Measurements from ENCODE around the gene CPED1.
"Not testable (repeated sequence)": the region's sequence is repeated elsewhere in the genome, so short reads cannot be mapped to it uniquely, and the experiment has no call there.

Gene CPED1

DNA sequence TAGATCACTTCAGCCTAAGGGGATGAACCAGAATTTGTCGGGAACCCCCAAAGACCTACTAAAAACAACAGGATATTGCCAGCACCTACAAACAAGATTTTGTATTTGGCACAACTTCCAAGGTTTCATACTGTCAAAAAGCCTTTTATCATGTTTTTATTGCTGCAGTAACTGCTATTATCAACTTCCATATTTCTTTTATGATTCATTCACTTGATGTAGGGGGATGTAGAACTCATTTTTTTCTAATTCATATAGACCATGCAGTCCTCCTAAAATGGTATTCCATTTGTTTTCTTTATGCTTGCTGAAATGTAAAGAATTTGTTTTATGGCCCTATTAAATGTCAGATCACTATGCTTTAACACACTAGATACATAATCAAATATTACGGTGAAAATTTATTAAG is 310.3 kb downstream of the CPED1 start:
- FAIRE-seq: no peak

DNA sequence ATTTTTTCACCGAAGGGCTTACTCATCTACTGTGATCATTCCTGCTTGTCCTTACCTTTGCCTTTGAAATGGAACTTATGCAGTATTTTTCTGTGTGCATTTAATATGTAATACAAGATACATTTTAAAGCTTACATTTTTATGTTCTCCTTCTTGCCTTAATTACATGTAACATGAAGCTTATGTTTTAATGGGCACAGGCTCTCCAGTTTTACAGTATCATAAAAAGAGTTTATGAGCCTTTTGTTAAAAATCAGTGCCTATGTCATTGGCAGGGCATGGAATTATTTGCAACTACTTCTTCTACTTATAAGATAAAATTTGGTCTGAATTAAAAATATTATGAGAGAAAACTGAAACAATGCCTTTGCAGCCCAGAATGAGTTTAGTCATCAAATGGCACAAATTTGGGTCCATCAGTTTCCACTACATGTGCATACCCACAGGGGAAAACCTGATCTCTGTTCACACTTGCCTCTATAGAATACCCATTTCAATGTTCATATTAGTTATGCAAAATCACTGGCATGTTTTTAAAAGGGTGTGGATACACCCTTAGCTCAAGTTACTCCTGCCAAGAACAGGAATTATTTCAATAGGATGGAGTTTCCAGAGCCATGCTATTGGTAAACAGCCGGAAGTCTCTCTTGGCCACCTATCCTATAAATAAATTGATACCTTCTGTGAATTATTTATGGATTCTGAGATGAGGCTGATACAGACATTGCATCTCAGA is 312.3 kb downstream of the CPED1 start:
- FAIRE-seq: no peak

DNA sequence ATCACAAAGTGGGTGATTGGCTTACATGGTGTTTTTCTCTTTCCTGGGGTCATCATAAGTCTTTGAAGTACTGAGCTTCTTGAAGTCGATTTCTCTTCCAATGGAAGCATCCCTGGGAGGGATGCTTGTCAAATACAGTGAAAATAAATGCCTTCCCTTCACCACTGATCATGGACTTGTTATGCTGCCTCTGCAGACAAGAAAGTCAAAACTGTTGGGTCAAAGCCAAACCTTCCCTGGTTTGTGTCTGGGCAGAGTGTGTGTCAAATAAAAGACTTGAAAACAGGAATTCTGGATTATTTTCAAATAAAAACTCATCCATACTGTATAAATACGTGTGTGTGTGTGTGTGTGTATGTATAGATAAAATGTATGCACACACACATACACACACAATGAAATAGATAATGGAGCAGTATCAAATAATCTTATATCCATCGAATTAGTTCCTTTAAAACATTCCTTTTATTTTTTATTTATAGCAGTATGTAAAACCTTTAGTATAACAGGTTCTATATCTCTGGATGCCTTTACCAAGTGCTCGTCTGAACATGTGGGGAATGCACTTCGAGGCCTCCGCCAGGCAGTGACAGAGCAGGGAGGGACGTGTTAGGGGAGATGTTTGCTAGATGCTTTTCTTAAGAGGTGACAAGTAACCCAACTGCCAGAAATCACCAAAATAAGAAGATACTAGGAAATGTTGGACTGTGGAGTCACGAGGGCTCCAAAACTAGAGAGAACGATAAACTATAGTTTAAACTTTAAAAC is 313.1 kb downstream of the CPED1 start:
- no peak for FAIRE-seq

DNA sequence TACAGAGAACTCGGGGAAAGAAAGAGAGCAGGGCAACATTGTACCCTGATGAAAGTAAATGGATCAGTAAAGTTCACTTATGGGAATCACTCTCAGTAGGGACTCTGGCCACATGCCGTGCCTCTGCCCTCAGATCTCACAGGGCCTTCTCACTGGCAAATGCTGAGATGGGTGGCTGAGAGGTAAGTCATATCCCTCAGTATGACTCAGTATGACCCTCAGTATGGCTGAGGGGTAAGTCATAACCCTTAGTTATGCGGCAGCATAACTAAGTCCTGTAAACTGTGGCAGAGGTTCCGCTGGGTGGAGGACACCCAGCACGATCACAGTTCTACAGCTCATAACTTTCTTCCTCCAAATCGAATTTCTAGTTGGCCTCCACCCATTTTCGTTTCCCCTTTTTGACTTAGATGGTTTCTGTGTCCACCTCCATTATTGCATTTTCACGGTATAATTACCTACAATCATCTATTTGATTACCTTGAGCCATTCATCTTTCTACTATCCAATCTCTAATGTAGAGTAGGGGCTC is 313.8 kb downstream of the CPED1 start:
- FAIRE-seq: no peak

DNA sequence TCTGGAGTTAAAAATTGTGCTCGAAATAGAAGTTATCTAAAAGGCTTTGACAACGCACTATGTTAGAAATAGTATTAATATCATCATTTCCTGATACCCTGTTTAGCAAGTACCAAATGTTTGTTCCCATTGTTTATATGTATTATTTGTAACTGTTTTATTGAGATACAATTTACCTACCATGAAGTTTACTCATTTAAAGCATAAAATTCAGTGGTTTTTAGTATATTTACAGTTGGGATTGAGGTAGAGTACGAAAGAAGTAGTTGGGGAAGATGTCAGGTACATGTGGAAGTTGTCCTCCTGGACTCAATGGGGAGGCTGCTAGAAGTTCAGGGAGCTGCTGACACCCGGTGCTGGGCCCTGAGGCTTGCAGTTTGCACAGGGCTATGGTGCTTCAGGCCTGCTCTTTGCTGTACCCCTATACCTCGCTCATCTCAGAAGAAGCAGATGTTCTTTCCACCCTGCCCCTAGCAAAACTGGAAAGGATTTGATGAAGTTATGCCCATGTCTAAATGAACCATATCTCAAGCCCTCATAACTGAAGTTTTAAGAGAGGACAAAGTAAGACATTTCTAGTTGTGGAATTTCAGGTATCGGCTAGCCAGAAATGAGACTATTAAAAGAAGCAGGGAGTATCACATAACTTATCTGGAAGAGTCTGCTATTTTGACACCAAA is 315.1 kb downstream of the CPED1 start:
- FAIRE-seq: no peak

DNA sequence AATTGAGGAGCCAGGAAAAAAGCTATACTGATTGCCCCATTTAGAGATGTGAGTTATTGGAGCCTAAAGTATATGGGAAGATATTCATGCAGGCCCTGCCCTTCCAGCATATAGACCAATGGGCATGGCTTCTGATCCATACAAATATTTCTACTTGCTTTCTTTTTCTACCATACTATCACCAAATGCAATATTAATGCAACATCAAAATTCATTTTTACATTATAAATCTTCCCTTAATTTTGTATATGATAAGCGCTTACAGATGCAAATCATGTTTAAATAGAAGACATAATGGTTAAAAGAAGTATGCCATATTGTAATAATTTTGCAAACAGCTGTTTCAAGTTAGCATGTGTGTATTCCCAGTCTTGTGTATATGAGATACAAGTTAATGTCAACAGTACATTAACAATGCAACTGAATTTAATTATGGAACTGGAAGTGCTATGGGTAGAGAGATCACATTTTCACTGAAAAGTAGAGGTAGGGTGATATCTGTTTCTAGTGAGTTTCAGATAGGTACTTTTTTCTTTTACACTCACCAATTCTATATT is 315.7 kb downstream of the CPED1 start:
- FAIRE-seq: no peak

DNA sequence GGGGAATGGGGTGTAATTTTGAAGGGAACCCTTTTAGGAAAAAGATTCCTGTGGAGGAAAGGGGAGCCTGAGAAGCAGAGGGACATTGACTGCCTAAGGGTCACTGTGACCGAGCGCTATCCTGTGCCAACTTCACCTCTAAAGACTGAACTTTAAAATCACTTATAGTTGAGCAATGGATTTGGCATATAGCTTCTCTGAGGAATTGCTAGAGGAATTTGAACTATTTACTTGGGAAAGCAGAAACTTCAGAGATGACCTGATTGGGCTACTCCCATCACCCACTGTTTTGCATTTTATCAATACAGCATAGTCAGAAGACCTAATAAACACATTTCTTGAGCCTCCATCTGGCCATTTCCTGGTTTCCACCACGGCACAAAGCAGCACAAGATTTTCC is 316.6 kb downstream of the CPED1 start:
- no peak for FAIRE-seq

DNA sequence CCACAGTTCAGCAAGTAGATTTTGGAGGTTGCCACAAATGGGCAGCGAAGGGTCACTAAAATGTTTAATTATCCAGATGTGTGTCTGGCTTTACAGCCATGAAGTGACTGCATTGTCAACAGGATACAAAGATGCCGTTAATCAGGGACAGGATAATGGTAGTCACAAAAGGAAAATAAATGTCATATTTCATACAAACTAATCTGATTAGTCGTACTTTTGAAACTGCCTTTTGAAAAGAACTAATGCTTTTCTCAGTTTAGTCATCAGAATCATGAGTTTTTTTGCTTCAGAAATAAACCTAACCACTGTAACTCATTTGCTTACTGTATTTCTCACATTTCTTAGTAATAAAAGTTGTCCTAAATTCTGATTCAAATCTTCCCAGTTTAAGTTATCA is 318.1 kb downstream of the CPED1 start:
- no peak for FAIRE-seq

DNA sequence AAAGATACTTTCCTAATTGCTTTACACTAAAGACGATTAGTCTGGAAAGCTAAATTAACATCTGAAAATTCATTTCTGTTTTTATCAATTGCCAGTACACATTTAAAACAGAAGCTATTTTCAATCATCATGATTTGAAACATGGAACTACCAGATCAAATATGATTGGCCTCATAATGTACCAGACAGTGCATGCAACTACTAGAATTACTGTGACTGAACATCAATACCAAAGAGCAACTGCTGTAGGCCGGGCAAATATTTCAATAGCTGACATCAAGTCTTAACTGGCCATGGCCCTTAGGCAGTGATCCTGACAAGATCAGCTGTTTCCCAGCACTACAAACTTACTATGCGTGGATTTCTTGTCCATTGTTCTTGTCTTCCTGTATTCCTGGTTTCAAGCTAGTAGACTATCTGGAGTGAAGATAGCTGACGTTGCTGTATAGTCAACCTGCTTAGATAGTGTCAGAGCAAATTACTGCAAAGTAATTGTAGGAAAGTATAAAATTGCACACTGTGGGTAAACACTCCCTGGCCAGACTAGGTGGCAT is 318.6 kb downstream of the CPED1 start:
- FAIRE-seq: no peak

DNA sequence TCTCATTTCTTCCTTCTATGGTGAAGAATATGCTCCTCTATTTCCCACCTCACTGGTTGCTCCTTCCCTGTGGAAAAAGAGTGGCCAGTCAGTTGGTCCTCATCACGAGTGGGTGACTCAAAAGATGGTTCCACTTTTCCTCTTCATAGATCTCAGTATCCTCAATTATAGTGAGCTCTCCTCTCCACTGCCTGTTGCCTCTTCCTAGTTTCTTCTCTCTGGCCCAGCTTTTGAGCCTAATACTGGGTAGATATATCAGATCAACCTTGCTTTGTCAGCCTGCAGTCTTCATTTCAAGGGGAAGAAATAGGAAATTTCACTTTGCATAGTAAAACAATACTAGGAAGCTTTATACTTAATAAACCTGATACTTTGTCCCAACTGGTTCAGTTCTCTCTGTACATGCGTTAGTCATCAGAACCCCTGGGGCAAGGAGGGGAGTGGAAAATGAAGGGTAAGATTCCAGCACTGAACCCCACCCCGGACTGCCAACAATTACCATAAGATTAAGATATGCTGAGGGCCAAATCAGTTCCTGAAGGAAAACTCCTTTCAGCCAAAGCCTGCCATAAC is 324.8 kb downstream of the CPED1 start:
- no peak for FAIRE-seq

DNA sequence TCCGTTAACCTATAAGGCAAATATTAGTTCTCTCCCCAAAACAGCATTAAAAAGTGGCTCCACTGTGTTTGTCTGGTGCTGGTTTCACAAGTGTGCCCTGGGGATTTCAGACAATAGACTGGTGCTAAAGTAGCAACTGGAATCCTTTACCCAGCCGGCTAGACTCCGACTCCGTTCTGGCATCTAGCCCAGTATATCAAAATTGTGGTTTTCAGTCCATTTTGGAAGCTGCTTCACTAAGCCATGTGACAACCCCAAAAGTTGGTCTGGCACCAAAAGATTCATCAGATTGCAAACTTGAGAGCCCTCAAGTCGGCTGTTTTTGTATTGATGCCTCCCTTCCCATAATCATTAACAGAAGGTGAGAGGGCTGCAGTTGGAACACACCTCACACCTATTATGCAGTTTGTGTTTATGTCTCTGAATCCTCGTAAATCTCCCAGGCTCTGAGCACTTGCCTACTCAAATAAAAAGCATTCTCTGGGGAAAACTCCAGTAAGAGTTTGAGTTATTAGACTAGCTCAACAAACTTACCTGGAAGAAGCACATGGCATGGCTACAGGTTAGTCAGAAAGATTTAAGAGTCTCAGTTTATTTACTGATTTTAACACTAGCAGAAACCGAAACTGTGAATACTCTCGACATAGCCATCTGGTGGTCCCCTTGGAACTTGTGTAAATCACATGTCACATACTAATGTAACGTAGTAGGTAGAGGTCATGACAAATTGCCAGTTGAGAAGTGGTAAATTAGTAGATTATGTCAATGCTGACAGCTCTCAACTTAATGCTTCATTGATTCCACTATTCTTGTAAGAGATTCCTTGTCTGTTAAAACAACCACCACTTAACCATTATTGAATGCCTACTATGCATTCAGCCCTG is 325.5 kb downstream of the CPED1 start:
- no peak for FAIRE-seq

DNA sequence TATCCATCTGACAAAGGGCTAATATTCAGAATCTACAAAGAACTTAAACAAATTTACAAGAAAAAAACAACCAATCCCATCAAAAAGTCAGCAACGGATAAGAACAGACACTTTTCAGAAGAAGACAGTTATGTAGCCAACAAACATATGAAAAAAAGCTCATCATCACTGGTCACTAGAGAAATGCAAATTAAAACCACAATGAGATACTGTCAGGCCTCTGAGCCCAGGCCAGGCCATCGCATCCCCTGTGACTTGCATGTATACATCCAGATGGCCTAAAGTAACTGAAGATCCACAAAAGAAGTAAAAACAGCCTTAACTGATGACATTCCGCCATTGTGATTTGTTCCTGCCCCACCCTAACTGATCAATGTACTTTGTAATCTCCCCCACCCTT is 326.7 kb downstream of the CPED1 start:
- not testable (repeated sequence) for FAIRE-seq

DNA sequence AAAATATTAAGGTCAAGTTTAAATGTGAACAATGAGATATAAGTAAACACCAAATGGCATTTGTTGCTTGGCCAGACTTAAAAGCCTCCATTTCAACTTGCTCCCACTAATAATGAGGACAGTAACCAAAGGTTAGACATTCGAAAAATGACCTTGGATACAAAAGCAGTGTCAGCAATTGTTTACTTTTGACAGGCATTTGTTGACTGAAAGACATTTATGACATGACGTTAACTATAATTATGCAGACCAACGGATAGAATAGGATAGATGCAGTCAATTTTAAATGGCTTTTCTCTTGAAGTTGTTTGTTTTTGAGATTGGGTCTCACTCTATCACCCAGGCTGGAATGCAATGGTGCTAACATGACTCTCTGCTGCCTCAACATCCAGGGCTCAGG is 333.9 kb downstream of the CPED1 start:
- FAIRE-seq: no peak

DNA sequence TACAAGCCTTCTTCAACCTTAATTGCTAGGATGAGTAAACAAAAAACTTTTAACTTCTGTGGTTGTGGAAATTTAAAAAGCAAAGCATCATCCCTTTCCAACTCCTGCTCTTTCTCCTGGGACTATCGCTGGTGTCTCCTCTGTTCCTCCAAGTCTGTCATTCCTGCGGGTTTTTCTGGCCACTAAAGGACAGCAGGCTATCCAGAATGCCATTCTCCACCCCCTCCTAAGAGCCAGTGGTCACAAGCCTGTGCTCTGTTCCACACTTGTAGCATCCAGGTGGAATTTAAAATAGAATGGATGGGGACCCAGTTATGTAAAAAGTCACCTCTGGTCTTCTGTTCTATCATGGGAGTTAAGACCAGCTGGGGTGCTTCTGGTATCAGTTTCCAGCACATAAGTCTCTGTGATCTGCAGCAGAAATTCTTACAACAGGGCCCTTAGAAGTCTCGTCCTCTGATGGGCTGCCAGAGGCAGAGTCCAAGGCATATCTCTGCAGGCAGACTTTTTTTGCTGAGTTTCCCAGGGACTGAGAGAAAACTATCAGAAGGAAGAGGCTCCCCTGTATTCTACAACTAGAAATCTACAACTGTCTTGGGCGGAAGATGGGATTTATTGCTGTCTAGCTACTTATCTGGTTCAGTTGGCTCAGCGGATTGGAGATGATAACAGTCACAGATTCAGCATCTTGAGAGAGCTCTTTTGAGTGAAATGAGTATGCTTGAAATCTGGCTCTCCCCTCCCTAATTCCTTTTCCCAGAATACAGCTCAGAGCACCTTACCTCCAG is 335.2 kb downstream of the CPED1 start:
- FAIRE-seq: no peak

DNA sequence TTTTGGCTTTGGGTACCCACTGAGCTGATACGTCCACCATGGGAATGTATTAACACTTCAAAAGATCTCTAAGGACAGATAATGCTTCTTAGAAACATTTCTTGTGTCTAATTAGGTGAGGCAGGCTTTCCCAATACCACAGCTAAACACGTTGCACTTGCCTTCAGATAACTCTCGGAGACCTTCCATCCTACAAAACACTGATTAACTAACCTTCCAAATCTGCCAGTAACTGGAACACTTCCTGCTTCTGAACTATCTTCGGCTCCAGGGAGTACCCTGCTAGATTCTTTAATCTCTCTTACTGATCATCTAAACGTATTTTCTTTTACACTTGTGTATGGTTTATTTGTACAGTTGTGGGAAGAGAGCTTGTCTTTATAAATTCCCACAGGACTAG is 339.2 kb downstream of the CPED1 start:
- no peak for FAIRE-seq

DNA sequence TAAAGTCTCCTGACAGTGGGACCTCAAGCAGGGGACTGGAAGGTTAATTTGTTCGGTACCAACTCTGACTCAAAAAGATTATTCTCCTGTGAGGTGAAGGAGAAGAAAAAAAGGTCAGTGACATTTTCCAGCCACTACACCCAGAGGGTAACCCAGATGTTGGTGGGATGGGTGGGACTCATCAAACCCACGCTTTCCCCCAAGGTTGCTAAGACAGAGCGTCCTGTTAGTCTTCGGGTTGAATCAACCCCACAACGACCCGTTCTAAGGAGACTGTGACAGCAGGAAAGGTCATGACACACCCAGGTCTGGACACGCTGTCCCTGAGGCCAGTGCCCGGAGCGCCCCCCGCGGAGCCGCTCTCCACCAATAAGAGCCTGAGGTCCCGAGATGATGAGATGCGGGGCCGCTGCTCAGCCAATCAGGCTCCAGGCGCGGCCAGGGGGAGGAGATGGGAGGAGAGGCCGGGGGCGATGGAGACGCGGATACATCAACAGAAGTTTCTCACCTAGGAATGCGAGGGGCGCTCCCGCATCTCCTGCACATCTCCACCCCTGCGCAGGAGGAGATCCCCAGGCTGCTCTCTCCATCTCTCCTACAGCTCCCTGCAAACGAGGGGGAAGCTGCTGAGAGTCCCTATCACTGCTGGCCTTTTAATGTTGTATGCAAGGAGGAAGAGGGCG is 340.1 kb downstream of the CPED1 start, which contains the start of gene WNT16:
TSS of gene WNT16 (plus strand) at position 493 of the 683 bp plus-strand sequence. CDS start 293 bp downstream, outside the sequence.
- FAIRE-seq: no peak

DNA sequence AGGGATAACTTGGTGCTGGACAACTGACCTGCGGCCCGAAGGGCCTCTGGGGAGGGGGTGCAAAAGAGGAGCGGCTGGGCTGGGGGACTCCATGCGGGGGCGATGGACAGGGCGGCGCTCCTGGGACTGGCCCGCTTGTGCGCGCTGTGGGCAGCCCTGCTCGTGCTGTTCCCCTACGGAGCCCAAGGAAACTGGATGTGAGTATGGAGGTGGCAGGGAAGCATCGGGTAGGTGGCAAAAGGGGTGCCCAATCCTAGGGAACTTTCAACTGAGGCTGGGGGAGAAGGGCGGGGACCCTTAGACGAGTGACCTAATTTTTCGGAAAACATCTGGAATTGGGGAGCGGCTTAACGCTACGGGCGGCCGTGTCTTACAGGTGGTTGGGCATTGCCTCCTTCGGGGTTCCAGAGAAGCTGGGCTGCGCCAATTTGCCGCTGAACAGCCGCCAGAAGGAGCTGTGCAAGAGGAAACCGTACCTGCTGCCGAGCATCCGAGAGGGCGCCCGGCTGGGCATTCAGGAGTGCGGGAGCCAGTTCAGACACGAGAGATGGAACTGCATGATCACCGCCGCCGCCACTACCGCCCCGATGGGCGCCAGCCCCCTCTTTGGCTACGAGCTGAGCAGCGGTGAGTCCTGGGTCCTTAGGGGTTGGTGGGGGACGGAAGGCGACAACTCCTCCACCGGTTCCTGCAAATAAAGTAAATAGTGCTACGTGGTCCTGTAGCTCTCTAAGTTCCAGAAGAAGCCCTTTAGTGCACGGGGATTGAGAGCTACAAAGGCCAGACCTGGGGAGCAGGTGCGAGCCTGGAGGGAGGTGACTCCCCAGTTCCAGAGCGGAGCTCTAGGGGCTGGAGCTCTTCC is 340.9 kb downstream of the CPED1 start:
- FAIRE-seq: no peak

DNA sequence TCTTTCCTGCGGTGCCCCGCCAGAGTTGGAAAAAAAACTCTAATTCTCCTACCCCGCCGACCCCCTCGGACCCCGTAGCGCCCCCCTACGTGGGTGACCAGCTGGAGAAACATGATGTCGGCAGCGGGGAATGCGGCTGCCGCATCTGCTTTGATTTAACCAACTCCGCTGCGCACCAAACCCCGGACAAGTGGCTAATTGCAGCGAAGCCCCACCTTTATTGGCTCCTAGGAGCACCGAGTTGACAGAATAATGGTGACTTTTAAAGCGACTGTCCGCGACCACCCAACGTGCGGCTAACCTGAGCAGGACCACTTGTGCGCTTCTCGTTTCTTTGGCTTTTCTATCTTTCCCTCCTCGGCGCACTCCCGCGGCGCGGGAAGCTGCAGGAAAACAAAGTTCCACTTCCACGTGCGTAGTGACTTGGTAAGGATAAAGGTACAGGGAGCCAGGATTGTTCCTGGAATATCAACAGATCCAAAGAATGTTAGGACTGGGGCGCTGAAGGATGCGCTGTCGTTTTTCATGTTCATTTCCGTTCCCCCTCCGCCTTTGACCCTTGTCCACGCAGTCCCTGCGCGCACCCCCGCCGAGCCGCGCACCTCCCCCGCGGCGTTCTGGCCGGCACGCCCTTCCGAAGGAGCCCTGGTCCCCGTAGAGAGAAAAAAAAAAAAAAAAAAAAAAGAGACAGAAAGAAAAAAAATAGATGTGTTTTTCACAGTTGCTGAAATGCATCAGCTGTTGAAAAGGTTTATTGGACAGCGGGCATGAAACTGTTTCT is 341.7 kb downstream of the CPED1 start:
- FAIRE-seq: no peak
